ENCODE measurements around the gene ALK. TPM values are rescaled to one million over a fixed set of nuclear protein-coding genes. Genes with fewer than 3 reads are reported as not detected.

The ALK gene
- total RNA-seq, 1 experiment from 2014 or later: not detected

- H3K27ac ChIP-seq (ENCODE audit: insufficient read length, low read depth, low read length): no peak overlapping the region
- Mint-ChIP-seq H3K27me3 (ENCODE audit: low read depth) (no peaks in the 10 kb centered on the region), H3K36me3 (ENCODE audit: insufficient read depth in 1 of 3, low read depth in 3 of 3) (no peaks in the 10 kb centered on the region; a peak in 1 of 7 replicates), H3K4me1 (peaks cover 8 to 14% of the 10 kb centered on the region in 2 experiments), H3K27ac (peak overlapping the region in 1 of 3 experiments; percentile 55; a peak in 1 of 7 replicates), H3K9me3 (no peaks in the 10 kb centered on the region; a peak in 1 of 5 replicates), H3K4me3 (no peak overlapping the region)
- H3K79me1 ChIP-seq (ENCODE audit: insufficient read depth, low read depth, low read length, poor library complexity, severe bottlenecking): no peaks in the 10 kb centered on the region
- H3K4ac ChIP-seq (ENCODE audit: low read depth, low read length): no peak overlapping the region
- WGBS (ENCODE audit: extremely low coverage, insufficient read length, low lambda C conversion rate): no CpG with 5 or more reads among the region's 2 CpGs
- TF ChIP-seq CTCF (conservative IDR thresholded peaks at IDR 0.05): no peak
- H3K23me2 ChIP-seq (ENCODE audit: insufficient read length, low read depth, low read length, poor library complexity, severe bottlenecking): no peaks in the 10 kb centered on the region
- DNase-seq: no peak
- no peak overlapping the region for H3K18ac ChIP-seq (ENCODE audit: insufficient read length, low read depth, low read length)
- H2BK12ac ChIP-seq (ENCODE audit: insufficient read length, low read depth, low read length): no peak overlapping the region
- H3K56ac ChIP-seq (ENCODE audit: insufficient read length, low read depth, low read length): no peak overlapping the region
- H2AFZ ChIP-seq (ENCODE audit: low read length): no peak overlapping the region
- H4K20me1 ChIP-seq (ENCODE audit: control insufficient read depth, insufficient read depth, insufficient read length): no peaks in the 10 kb centered on the region
- no peak overlapping the region for H4K8ac ChIP-seq (replicated peaks; ENCODE audit: insufficient read length, low read depth, low read length)
- no peak overlapping the region for H2AK5ac ChIP-seq (ENCODE audit: insufficient read length, low read length)
- no peak overlapping the region for H3K9ac ChIP-seq (ENCODE audit: extremely low read depth, insufficient read length, low read length)
- H3K4me1 ChIP-seq (ENCODE audit: insufficient read depth, low read length): peaks cover 2% of the 10 kb centered on the region; the same call in 1 of the 2 replicates
- H2BK15ac ChIP-seq (ENCODE audit: low read depth, low read length): no peak overlapping the region
- H3K9me3 ChIP-seq (ENCODE audit: control insufficient read depth, low read depth, low read length): no peaks in the 10 kb centered on the region
- H3K14ac ChIP-seq (ENCODE audit: insufficient read depth, low read length): no peak overlapping the region
- no peak overlapping the region for H3K4me2 ChIP-seq (ENCODE audit: insufficient read depth, insufficient read length, low read length)
- no peak overlapping the region for H2BK20ac ChIP-seq (ENCODE audit: low read depth, low read length, poor library complexity, severe bottlenecking)
- no peak overlapping the region for H3T11ph ChIP-seq (ENCODE audit: low read length)
- H4K91ac ChIP-seq (ENCODE audit: insufficient read length, low read depth, low read length): no peak overlapping the region
- no peaks in the 10 kb centered on the region for H3K27me3 ChIP-seq (ENCODE audit: insufficient read depth, low read length)
- no peak overlapping the region for H3K23ac ChIP-seq (ENCODE audit: insufficient read length, low read depth, low read length)
- no peak overlapping the region for H2BK120ac ChIP-seq (ENCODE audit: low read depth, low read length, poor library complexity, severe bottlenecking)
- no peaks in the 10 kb centered on the region for H3K79me2 ChIP-seq (ENCODE audit: insufficient read depth, low read length)
- no peak overlapping the region for H2BK5ac ChIP-seq (ENCODE audit: insufficient read length, low read length)
- H4K5ac ChIP-seq (ENCODE audit: insufficient read length, low read depth, low read length): no peak overlapping the region
Observed at GRCh38 chr2:29394981-29395350, 526.4 kb downstream of the ALK start.
